Cardiac fibroblast (primary cell): ENCODE results near the gene MRPL24.
A peak's percentile ranks its signal among the peaks of the same experiment; 100 is the strongest.

ENCODE experiments used
- DNase-seq, 2 donors: peaks; one replicate each; pipeline versions ENCODE4 v3.0.0 to v3.0.0-alpha.2; 2010; ENCODE audit warnings: low read depth in 2 of 2
- H3K4me3 ChIP-seq, 2 donors: replicated peaks in 1 of 2; 1 replicate in 1 of 2; 2 replicates in 1 of 2; pipeline ENCODE4 v1.5.1; 2011; ENCODE audit warnings: low read depth in 2 of 2, low read length in 2 of 2, mild to moderate bottlenecking in 2 of 2, moderate library complexity in 1 of 2
- TF ChIP-seq, protein P1 (sequence below): IDR thresholded peaks from one replicate; pipeline ENCODE4 v1.5.1; 2011; ENCODE audit warnings: low read depth, mild to moderate bottlenecking, low read length, inconsistent platforms

MRPL24 gene

GRCh38 chr1:156711011-156711817, 29.7 kb downstream of the MRPL24 start:
- H3K4me3 ChIP-seq, result no peak overlapping the region
- TF ChIP-seq, protein P1, sequence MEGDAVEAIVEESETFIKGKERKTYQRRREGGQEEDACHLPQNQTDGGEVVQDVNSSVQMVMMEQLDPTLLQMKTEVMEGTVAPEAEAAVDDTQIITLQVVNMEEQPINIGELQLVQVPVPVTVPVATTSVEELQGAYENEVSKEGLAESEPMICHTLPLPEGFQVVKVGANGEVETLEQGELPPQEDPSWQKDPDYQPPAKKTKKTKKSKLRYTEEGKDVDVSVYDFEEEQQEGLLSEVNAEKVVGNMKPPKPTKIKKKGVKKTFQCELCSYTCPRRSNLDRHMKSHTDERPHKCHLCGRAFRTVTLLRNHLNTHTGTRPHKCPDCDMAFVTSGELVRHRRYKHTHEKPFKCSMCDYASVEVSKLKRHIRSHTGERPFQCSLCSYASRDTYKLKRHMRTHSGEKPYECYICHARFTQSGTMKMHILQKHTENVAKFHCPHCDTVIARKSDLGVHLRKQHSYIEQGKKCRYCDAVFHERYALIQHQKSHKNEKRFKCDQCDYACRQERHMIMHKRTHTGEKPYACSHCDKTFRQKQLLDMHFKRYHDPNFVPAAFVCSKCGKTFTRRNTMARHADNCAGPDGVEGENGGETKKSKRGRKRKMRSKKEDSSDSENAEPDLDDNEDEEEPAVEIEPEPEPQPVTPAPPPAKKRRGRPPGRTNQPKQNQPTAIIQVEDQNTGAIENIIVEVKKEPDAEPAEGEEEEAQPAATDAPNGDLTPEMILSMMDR, result no peak
- DNase-seq, result peak in 1 of 2 donors; percentile 65

- no peak overlapping the region for H3K4me3 ChIP-seq
- peak; percentile 51 to 80 for DNase-seq
- TF ChIP-seq, protein P1, result no peak
Measured at GRCh38 chr1:156709757-156710489, 31.0 kb downstream of the MRPL24 start.

- TF ChIP-seq, protein P1, result no peak
- H3K4me3 ChIP-seq, result no peak overlapping the region
- no peak for DNase-seq
Measured at GRCh38 chr1:156709031-156709430, 31.9 kb downstream of the MRPL24 start.

- H3K4me3 ChIP-seq, result no peak overlapping the region
- TF ChIP-seq, protein P1, result no peak
- no peak for DNase-seq
Measured at GRCh38 chr1:156708218-156708661, 32.6 kb downstream of the MRPL24 start.

GRCh38 chr1:156707417-156708217, 33.3 kb downstream of the MRPL24 start:
- TF ChIP-seq, protein P1, result no peak
- DNase-seq, result peak in 1 of 2 donors; percentile 58
- H3K4me3 ChIP-seq, result no peak overlapping the region

GRCh38 chr1:156706657-156707416, 34.1 kb downstream of the MRPL24 start:
- TF ChIP-seq, protein P1, result no peak
- peak overlapping the region; percentile 10 to 19 for H3K4me3 ChIP-seq
- peak in 1 of 2 donors; percentile 68 for DNase-seq
